HG03521 (cell line): ENCODE measurements around the gene CEP57L1.
"Not testable (repeated sequence)": the region's sequence is repeated elsewhere in the genome, so short reads cannot be mapped to it uniquely, and the experiment has no call there.

Experiments used
- ATAC-seq: cut with Tn5 transposase; IDR thresholded peaks from one replicate; pipeline ENCODE4 v1.9.1; 2021; ENCODE audit warnings: mild to moderate bottlenecking, moderate library complexity; ENCODE audit not compliant: unreplicated experiment

Gene CEP57L1

GRCh38 chr6:109073344-109074132, 21.8 kb upstream of the CEP57L1 start:
- no peak for ATAC-seq

DNA sequence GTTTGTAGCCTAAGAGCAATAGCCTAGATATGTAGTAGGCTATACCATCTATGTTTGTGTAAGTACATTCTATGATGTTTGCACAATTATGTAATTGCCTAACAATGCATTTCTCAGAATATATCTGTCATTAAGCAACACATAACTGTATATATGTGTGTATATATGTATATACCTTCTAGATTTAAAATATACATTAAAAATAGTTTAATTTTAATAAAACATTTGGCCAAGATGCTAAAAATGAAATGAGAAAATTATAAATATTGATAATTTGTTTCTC, 21.2 kb upstream of the CEP57L1 start:
- ATAC-seq, result no peak

DNA sequence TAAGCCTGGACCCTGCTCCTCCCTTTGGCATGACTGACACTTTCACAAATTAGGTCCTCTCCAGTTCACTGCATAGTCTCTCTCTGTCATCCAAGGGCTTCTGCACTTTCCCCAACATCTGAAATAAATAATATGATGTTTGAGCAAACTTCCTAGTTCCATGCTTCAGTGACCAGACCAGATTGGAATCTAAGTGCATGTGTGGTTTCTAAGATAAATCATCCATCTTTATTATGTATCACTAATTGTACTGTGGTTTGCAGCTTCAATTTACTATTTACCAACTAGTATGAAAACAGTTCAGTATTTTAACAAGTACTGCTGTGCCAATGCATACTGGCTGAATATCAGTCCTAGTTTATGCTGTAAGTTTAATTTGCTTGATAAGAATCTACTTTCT, 19.4 kb upstream of the CEP57L1 start:
- ATAC-seq, result no peak

- no peak for ATAC-seq
Observed at GRCh38 chr6:109076377-109076776, 18.9 kb upstream of the CEP57L1 start.

GRCh38 chr6:109079981-109080380, 15.3 kb upstream of the CEP57L1 start:
- ATAC-seq, result no peak

DNA sequence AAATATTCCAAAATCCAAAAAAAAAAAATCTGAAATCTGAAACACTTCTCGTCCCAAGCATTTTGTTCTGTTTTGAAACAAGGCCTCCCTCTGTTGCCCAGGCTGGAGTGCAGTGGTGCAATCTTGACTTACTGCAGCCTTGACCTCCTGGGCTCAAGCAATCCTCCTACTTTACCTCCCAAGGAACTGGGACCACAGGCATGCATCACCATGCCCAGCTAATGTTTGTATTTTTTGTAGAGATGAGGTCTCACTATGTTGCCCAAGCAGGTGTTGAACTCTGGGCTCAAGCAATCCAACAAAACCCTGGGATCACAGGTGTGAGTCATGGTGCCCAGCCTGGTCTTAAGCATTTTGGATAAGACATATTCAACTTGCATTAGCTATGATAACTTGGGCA, 14.3 kb upstream of the CEP57L1 start:
- ATAC-seq, result no peak

- no peak for ATAC-seq
Observed at GRCh38 chr6:109081516-109082187, 13.7 kb upstream of the CEP57L1 start.

- no peak for ATAC-seq
Observed at GRCh38 chr6:109082188-109082577, 13.1 kb upstream of the CEP57L1 start.

DNA sequence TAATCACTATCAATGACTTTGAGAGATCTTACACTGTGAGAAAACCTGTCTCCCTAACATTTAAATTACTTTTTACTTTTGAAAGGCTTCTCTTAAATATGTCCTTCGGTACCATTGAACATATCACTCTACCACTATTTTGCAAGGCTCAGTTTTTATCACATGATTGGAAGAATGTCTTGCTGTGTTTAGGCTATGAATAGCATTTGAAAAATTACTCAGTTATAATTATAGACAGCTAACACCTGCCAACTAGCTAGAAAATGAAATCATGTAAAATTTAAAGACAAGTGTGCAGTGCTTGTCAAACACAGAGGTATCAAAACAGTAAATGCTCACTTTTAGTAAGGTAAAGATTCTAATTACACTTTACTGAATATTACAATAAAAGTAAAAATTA, 11.7 kb upstream of the CEP57L1 start:
- ATAC-seq, result no peak

GRCh38 chr6:109084146-109084545, 11.2 kb upstream of the CEP57L1 start:
- ATAC-seq, result not testable (repeated sequence)

GRCh38 chr6:109087661-109088264, 7.5 kb upstream of the CEP57L1 start:
- no peak for ATAC-seq

DNA sequence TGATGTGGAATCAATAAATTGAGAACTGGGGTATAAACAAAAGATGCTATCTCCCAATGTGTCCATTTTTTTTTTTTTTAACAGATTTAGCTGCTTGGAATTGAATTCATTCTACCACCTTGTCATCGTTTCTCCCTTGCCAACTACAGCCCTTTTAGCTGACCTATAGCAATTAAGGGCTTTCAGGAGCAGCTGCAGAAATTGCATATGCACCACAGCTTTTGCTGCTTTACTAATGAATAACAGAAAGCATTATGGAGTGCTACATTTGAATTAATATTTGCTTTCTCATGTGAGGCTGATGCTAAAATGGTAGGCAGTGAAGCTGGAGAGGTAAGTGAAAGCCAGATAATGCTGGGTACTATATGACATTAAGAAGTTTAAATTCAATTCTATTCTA, 6.3 kb upstream of the CEP57L1 start:
- no peak for ATAC-seq

GRCh38 chr6:109091314-109092024, 3.8 kb upstream of the CEP57L1 start:
- ATAC-seq, result no peak

GRCh38 chr6:109092074-109092473, 3.2 kb upstream of the CEP57L1 start:
- no peak for ATAC-seq

GRCh38 chr6:109093732-109094415, 1.4 kb upstream of the CEP57L1 start:
- no peak for ATAC-seq

DNA sequence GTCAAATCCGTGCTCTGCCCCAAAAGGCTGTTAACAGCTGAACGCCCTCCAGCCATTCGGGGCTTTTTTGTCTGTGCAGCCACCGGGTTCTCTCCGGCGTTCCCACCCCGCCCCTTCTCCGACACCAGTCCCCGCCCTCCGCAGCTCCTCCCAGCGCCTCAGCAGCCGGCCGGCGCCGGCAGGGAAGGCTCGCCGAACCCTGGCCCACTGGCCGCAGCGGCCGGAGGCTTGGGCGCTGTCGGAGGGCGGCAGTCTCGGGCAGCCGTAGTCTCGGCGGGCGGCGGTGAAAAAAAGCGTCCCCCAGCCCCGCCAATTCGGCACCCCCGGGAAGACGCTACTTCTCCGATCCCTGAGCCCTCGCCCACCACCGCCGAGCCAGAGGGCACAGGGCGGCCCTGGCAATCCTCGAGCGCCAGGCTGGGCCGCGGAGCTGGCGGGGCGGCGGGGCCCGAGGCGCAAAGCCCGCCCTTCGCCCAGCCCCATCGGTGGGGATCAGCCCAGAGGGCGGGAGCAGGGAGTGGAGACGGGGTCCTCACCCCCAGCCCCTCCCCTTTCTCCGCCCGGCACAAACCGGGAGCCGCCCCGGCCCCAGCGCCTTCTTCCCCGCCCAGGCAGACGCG, 781 bp upstream of the CEP57L1 start, which contains the start of gene SESN1:
Gene SESN1, minus strand, starts transcription at position 431 of the 620 bp plus-strand sequence. CDS start 773 bp downstream, outside the sequence.
- peak; percentile 64 for ATAC-seq

DNA sequence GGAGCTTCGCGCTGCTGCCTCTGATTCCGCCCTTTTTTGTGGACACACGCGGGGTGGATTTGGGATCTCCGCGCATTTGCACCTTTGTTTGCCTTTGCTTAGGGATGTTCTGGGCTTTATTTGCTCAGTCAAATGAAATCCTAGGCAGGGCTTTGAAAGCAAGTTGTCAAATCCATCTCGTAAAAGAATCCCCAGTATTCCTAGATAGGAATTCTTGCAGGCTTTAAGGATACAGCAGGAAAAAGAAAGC, 453 bp downstream of the CEP57L1 start:
- ATAC-seq, result no peak

DNA sequence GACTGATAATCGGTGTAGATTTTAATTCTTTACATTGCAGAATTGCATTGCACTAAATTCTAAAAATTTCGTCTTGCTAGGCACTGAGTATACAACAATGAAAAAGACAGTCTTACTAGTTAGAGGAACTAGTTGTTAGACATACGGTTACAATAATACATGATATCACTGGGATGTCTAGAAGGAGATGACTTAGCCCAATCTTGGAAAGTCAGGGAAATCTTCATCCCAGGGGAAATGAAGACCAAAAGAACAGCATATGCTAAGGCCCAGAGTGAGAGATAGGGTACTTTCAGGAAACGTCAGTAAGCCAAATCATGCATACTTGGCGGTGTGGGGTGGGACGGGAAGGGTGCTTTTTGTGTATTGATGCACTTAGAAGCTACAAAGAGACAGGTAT, 901 bp downstream of the CEP57L1 start:
- no peak for ATAC-seq

DNA sequence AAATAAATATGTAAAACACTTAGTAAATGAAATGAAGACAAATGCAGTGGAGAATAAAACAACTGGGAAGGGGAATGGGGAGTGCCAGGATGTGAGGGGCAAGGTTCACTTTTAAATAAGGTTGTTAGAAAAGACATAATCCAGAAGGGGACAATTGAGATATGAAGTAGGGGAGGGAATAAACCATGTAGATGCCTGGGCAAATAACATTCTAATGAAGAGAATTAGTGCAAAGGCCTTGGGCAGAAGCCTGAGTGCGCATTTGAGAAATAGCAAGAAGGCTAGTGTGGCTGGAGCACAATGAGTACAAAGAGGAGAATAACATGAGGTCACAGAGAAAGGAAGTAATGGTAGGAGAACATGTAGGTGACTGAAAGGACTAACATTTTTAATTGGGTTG, 2.4 kb downstream of the CEP57L1 start:
- no peak for ATAC-seq

DNA sequence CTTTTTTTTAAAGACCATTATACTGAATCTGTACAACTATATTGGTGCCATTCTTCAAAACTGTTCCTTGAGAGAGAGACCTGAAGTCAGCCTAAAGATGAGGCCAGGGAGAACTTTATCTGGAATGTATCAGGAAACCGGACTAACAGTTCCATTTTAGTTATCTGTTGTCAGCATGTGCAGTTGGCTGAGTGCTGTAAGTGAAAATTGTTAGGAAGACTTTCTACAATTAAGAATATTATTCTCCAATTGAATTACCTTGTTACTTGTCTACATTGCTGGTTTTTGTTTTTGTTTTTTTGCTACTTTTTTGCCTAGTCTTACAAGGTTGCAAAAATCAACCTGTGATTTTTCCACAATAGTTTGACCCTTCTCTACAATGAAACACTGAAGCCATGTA, 7.5 kb downstream of the CEP57L1 start:
- no peak for ATAC-seq

GRCh38 chr6:109103942-109104341, 8.6 kb downstream of the CEP57L1 start:
- ATAC-seq, result no peak
